SIG-M5 treated with dmso at 0.1 percent for 504 hours (cell line): Measurements from ENCODE around the gene ARL13B.
"Not testable (repeated sequence)": the region's sequence is repeated elsewhere in the genome, so short reads cannot be mapped to it uniquely, and the experiment has no call there.

Experiments used
- DNase-seq: peaks from one replicate; lab custom pipeline; 2025; ENCODE audit not compliant: unreplicated experiment; lab: John Stamatoyannopoulos, UW

Gene ARL13B

DNA sequence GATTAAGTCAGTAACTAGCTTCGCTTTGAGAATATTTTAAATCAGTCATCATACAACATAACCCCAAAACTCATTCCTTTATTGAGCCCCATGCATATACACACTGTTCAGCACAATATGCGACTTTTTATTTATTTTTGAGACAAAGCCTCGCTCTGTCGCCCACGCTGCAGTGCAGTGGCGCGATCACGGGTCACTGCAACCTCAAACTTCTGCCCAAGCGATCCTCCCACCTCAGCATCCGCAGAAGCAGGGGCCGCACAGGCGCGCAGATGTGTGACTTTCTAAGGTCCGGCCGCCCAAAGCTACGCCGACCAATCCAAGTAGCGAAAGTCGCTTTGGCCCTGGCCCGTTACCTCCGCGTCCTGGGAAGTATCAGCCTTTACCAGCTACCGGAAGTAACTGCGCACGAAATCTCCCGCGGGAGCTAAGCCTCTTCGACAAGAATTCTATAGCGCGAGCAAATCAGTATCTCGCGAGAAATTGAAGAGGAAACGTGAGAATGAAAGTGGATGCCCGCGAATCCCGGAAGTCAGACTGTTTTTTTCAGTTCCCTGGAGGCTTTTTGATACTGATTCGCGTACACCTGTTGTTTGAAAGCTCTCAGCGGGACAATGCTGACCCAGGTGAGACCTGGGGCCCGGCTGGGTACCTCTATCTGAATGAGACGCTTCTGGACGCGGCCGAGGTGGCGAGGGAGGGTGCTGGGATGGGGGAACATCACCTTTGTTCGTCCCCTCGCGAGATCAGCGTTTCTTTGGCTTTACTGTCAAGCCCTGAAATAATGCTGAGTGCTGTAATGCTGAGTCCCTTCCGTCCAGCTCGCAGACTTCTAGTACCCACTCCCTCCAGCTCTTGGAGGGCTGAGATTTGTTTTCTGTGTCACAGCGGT is 82.8 kb downstream of the ARL13B start, which contains the start of the genes DHFR2 and NSUN3:
TSS of gene DHFR2 (minus strand) at position 404 of the 892 bp plus-strand sequence. CDS start 1,405 bp downstream, outside the sequence.
TSS of gene NSUN3 (plus strand) at position 549 of the 892 bp plus-strand sequence. CDS start at position 615, 66 bp downstream.
- peak; percentile 98 for DNase-seq

DNA sequence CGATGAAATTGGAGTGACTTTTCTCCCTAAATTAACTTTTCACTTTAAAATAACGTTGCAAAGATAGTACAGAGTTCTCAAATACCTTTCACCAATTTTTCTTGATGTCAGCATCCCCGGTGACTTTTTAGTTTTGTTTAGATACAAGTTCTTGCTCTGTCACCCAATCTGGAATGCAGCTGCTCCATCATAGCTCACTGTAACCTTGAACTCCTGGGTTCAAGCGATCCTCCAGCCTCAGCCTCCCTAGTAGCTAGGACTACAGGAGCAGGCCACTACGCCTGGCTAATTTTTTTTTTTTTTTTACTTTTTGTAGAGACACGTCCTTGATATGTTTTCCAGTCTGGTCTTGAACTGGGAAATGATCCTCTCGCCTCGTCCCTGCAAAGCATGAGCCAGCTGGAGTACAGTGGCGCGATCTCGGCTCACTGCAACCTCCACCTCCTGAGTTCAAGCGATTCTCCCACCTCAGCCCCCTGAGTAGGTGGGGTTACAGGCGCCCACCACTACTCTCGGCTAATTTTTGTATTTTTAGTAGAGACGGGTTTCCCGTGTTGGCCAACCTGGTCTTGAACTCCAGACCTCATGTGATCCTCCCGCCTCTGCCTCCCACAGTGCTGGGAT is 83.7 kb downstream of the ARL13B start:
- DNase-seq = no peak

DNA sequence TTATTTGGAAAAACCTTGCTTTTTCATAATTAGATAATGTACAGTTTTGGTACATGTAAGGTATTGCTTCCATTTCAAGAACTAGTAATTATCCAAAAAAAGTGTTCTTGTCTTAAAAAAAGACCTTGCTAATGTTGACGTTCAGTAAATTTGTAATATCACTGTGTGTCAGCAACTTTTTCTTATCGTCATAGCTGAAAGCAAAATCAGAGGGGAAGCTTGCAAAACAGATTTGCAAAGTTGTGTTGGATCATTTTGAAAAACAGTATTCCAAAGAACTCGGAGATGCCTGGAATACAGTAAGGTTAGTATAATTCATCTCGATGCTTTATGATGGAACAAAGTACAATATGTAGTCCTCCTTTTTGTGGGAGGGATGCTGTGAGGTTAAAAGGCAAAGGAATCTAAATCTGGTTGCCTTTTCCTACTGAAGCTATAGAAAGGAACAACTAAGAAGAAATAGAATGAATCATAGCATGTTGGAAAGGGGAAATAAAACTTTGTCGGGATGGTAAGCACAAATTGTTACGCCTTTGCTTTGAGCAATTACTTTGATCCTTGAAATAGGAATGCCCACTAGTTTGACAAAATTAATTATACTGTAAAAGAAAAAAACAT is 84.4 kb downstream of the ARL13B start:
- peak; percentile 4 for DNase-seq

DNA sequence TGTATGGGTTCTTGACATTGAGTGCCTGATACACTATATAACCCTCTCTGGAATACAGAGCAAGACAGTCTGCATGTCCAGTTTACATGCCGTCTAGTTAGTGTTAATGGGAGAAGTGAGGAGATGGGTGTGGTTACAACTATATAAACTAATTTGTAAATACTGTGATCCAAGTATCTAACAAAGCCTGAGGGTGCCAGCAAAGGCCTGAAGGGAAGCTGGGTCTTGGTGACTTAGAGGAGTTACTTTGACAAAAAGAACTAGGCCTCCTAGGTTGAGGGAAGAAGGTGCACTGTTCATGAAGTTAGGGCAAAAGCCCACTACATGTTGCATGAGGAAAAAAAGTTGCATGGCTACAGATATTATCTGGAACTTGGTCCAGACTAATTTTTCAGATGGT is 85.2 kb downstream of the ARL13B start:
- DNase-seq = no peak

DNA sequence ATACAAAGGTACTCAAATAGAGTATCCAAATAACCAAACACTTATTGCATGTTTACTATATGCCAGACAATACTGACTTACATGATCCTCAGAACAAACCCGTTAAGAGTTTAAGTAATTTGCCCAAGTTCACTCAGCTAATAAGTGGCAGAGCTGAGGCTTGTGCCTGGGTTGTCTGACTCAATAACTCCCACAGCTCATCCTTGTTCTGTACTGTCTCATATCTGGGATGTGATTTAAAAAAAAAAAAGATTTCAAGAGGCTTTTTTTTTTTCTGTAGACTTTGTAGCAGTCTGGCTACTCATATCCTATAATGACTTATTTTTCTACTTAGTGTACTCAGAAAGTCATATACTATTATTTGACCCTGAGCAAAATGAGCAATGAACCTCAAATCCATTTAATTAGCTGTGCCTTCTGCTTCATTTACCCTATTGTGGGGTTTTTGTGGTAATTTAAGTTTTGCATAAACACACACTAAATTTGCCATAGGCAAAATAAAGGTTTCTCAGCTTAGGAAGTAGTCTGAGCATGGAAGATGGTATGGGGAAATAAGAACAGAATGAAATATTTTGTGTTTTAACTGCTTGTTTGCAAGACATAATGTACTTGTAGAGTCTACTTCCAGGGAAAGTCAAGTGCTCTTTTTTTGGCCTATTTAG is 86.0 kb downstream of the ARL13B start:
- no peak for DNase-seq

DNA sequence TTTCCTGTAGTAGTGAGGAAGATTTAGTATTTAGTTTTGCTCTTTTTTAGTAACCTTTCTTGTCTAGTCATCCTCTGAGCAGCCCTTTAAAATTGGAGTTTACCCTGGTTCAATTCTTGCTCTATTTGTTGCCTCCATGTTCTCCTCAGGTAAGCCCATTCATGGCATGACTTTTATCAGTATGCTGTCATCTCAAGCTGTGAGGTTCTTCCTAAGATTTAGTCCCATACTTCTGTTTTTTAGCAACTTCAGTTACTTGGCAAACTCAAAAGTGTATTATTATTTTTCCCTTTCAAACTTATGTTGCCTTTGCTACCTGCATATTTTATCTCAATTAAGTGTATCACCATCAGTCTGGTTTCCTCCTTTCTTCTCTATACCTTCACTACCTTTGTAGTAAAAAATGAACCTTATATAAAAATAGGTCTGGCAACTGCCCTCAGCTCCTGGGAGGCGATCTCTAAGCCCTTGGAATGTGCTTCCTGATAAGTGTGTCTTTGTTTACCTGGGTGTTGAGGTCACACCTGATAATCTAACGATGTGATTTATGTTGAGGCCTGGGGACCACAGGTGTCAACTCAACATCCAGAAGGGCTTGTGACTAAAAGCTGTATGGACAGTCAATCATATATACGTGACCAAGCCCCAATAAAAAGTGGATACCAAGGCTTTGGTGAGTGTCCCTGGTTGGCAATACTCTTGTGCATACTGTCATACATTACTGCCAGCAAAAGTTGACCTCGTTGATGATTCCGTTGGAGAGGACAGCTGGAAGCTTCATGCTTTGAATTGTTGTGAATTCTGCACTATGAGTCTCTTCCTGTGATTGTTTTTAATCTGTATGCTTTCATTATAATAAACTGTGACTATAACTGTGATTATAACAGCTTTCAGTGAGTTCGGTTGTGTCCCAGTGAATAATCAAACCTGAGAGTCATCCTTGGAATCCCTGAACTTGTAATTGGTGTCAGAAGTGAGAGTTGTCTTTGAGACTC is 86.8 kb downstream of the ARL13B start:
- no peak for DNase-seq

DNA sequence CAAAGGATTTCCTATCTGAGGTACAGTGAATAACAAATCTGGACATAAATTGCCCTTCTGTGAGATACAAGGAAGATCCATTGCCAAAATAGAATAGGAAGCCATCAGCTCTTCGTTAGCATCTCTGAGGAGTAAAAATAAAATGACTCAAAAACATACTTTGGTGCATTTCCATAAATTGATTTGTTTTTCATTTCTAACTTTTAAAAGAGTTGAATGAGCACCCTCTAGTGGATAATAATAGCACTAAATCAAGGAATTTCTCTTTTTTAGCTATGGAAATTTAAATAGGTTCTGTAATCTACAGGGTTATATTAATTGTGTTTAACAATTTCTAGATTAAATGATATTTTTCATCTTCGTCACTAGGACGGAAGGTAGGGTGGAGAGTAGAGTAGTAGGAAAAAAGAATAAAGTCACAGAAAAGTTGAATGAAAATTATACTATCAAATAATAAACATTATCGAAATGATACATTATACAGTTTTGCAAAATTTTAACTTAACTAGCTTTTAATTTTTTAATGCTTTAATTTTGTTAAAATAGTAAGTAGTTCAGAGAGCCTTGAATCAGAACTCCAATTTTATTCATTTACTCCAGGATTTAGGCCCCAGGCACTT is 89.3 kb downstream of the ARL13B start:
- DNase-seq = peak; percentile 35

DNA sequence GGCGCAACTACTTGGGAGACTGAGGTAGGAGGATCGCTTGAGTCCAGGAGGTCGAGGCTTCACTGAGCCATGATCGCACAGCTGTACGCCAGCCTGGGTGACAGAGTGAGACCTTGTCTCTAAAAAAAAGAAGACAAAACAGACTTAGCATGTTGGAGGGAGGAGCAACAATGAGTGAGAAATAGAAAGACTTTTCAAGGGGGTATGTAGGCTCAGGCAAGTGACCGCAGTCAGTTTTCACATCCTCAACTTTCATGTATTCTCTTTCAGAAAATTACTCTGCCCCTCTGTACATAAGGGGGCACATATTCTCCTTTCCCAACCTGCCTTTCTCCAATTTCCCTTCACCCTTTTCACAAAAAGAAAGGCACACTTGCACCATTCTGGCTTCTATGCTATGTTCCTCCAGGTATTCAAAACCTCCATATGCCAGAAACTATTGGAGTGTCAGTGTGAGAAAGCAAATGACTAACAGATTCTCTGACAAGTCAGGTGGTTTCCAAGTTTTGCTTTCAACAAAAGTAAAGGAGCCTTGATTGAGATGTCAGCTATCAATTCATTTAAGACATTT is 90.5 kb downstream of the ARL13B start:
- no peak for DNase-seq

DNA sequence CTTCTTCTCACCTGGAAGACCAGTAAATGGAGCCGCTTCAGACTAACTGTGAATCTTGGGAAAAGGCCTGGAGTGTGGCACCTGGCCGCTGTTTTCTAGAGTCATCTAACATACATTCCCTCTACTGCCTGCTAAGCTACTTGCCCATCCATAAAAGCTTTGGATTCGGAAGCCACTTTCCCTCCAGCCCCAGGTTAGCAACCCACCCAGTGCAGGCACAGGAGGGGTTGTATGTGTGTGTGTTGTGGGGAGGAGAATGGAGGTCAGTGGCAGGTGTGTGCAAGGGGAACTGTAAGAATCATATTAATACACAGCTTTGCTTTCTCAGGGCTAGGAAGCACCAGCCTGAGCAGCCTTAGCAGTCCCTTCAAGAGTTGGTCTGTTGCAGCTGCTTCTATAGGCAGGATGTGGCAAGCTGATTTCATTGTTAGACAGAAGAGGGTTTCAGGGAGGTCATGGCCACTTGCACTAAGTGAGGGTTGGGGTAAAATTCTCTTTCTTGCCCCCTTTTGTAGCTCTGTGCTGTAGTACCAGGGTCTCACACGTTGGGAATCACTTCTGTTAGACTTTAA is 91.8 kb downstream of the ARL13B start:
- no peak for DNase-seq

DNA sequence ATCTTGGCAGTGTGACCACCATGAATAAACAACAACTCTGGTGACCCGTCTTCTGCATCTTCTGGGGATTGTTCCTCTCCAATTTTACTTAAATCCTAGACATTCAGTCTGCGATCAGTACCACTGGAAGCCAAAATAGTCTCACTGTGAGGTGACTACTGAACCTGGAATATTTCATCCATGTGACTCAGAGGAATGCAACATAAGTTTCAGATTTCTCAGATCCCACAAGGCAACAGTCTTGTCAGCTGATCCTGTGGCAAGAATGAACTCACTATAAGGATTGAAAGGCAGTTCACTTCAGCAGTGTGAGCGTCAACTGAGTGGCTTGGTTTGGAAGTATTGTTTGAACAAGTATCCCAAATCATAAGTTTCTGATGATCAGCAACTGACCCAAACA is 96.1 kb downstream of the ARL13B start:
- no peak for DNase-seq

DNA sequence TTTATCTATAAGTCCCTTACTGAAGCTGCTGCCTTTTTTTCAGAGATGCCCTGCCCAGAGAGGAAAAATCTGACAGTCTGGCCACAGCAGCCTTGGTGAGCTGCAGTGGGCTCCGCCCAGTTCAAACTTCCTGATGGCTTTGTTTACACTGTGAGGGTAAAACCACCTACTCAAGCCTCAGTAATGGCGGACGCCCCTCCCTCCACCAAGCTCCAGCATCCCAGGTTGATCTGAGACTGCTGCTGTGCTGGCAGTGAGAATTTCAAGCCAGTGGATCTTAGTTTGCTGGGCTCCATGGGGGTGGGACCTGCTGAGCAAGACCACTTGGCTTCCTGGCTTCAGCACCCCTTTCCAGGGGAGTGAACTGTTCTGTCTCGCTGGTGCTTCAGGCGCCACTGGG is 100.6 kb downstream of the ARL13B start:
- DNase-seq = not testable (repeated sequence)

DNA sequence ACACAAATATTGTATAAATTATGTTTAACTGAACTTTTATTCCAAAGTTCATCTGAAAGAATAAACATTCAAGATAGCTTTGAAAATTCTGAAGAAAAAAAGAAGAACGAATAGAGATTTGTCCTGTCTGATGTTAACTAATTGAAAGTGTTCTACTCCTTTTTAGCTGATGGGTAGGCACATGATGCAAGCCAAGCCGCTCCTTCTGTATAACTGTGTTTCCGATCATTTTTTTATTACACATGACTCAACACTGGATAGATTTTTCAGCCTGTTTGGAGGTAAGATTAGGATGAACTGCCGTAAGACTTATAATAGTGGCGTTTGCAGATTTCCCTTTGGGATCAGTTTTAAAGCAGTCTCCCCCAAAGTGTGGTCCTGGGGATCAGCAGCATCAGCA is 101.9 kb downstream of the ARL13B start:
- no peak for DNase-seq

DNA sequence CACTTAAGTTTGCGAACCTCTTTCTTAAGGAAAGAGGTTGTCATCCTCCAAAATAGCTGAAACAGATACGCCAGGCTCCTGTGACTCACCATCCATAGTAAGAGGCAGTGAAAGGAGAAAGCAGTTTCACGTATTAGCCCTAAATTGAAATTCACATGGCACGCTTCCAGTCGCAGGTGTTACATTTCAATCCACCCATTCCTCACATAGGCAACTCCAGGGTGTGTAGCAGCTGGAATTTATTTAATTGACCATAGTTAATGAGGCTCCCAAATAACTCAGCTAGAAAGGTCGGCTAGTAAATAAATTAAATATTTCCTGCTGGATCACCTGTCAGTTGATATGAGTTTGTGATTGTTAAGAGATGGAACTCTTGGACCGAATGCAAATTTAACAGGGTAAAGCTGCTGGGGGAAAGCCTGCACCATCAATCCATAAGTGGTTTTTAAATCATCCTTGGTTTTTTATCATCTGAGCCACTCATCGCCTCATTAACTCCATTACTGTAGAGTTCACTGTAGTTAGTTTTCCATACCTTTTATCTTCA is 102.5 kb downstream of the ARL13B start:
- no peak for DNase-seq

DNA sequence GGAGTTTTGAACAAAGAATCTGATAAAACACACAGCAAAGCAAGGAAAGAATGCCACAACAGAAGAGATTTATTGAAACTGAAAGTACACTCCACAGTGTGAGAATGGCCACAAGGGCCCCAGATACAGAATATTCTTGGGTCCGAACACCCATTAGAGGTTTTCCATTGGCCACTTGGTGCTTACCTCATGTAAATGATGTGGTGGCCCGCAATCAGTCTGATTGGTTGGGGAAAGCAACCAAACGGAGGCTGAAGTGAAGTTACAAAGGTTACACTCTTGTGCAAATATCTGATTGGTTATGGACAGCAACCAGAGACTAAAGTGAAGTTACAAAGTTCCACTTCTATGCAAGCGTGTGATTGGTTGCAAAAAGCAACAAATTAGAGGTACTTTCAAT is 103.3 kb downstream of the ARL13B start:
- DNase-seq = no peak

DNA sequence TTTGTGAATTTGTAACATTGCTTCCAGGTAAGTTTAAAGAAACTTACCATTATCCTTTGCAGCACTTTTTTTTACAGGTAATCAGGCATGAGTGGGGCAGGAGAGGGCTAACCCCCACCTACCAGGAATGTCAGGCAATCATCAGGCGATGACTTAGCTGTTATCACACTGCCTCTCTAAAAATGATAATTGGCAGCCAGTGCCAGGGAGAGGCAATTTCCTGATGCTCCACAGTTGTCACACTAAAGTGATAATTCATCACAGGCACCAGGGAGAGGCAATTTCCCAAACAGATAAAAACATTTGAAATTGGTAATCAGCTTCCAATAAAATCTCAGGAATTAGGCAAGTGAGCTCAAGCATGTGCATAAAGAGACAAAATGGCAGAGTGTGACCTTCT is 109.2 kb downstream of the ARL13B start:
- no peak for DNase-seq

DNA sequence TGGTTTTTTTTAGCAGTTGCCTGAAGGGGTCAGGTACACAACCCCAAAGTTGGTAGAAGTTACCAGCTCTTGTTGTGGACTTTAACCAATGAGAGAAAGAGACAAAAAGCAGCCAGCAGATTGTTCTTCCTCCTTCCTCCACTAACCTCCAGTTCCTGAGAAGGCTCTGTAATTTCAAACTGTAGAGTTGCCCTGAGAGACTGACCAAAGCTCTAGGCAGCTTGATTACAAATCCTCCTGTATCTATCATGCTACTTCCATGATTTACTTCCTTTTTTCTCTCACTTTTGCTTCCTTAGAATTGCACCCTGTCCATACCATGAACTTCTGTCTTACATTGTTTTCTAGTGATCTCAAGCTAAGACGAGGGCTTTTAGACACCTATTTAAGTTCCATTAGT is 112.1 kb downstream of the ARL13B start:
- DNase-seq = peak; percentile 35

DNA sequence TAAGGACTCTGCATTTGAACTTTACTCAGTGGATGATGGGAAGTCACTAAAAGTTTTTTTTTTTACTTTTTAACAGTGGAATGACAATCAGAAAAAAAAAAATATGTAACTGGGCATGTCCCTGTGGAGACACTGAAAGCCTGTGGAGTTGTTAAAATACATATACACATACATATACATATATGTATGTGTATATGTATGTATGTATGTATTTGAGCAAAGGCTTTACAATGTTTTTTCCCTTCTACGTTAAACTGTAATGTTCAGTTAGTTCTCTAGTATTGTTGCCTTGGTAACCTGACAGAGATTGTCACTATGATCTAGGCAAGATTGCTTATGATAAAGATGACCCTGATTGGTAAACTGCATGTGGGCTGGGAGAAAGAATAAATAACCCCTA is 113.2 kb downstream of the ARL13B start:
- DNase-seq = no peak

DNA sequence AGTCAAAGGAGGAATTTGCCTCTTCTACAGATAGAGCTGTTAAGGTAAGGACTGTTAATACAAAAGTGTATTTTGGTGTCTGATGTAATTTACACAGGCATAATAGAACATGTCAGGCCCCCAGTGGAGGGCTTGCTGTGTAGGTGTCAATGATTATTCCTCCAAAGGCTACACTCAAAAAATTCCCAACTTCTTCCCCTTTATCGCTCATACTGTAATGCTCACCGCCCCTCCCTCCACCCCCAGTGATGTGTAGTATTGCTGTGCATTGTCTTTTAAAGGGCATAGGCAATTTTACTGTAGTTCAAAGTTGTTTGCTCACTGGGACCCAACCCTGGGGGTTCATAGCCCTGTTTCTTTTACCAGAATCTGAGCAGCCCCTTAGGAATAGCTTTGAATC is 115.2 kb downstream of the ARL13B start:
- no peak for DNase-seq

DNA sequence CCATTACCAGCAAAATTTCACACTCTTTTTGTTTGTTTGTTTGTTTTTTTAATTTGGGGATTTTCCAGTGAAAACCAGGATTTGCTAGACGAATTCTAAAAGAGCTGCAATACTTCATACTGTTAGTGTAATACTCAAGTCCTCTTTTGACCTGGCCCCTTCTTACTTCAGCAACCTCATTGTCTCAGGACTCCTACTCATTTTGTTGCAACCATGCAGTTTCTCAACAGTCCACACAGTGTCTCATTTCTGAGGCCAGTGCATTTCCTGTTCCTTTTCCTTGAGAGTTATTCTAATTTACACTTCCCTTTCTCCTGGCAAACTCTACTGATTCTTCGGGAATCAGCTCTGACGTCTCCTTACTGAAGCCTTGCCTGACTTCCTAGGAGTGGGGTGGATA is 118.5 kb downstream of the ARL13B start:
- DNase-seq = peak; percentile 82
